ENCODE results near the gene RPTOR. TPM values are rescaled to one million over a fixed set of nuclear protein-coding genes. Genes with fewer than 3 reads are reported as not detected.
A peak's percentile ranks its signal among the peaks of the same experiment; 100 is the strongest.

RPTOR gene
- total and polyA plus RNA-seq, 10 of the 15 experiments (the other 5 are each of a cell fraction or from before 2014, with no cell fraction given), result 0.18 to 32.1 (median 7.8) TPM

DNA sequence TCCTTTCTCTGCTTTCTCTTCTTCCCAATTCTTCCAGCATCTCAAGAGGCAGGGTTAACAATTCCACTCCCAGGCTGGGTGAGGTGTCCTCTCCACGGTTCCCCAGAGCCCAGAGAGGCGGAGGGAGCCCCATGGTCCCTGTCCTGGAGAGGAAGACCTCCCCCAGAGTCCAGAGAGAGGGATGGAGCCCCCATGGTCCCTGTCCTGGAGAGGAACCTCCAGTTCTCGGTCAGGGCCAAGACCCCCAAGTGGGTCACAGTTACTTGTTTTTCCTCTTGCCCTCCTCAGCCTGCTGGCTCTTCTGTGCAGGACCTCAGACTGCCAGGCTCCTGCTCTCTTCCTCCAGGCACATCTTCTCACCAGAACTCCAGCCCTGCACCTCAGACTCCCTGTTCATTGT is 135.2 kb downstream of the RPTOR start:
- CTCF ChIA-PET, result interaction anchor here (0.8 kb wide), 1 partner anchor 31 kb away, joined by 4 read pairs; no protein-coding TSS in a partner anchor
- Histone ChIP-seq H3K79me2 (ENCODE audit: control insufficient read depth, insufficient read depth, low read length) (peaks cover 4% of the 10 kb centered on the region), H3K36me3 (ENCODE audit: control insufficient read depth in 2 of 2, insufficient read depth in 2 of 2, low read length in 1 of 2) (peaks cover 1 to 7% of the 10 kb centered on the region in 2 experiments; a peak in 3 of 4 replicates), H3K9ac (ENCODE audit: control insufficient read depth, insufficient read depth, low read length) (no peak overlapping the region; the same call in 1 of the 2 replicates), H3K4me2 (ENCODE audit: control insufficient read depth, insufficient read depth) (no peak overlapping the region; the same call in 1 of the 2 replicates), H4K20me1 (ENCODE audit: control insufficient read depth, insufficient read depth) (no peaks in the 10 kb centered on the region), H2AFZ (ENCODE audit: control insufficient read depth, low read depth, low read length) (no peak overlapping the region), H3K4me1 (ENCODE audit: control insufficient read depth, insufficient read depth, low read length) (peaks cover 3% of the 10 kb centered on the region; the same call in 1 of the 2 replicates), H3K27me3 (replicated peaks in 1 of 2; ENCODE audit: control insufficient read depth in 2 of 2, insufficient read depth in 2 of 2, low read length in 1 of 2) (no peaks in the 10 kb centered on the region), H3K9me3 (replicated peaks; ENCODE audit: control insufficient read depth, insufficient read depth, low read length) (no peaks in the 10 kb centered on the region), H3K27ac (ENCODE audit: control insufficient read depth, insufficient read depth) (peak overlapping the region; percentile 46), H3K4me3 (no peak overlapping the region)
- SMC1A ChIA-PET (ENCODE audit: uncharacterized antibody, unreplicated experiment), result interaction anchor here (0.6 to 1.0 kb wide), 2 partner anchors 9 to 54 kb away, joined by 3 read pairs; no protein-coding TSS in a partner anchor
- DNase-seq (ENCODE audit: low read depth, low spot score) (no peak), ATAC-seq (no peak), FAIRE-seq (no peak)
- intact Hi-C loops (cut with micrococcal nuclease; ENCODE audit: unreplicated experiment), result no loop called here
- POLR2A ChIA-PET, result no interaction called here
- RAD21 ChIA-PET (ENCODE audit: unreplicated experiment), result no interaction called here
- in situ Hi-C loops (cut with MboI), result no loop called here
- TF ChIP-seq SP1 (IDR thresholded peaks at IDR 0.05; ENCODE audit: low read depth, low read length), result no peak
- no peak for TF ChIP-seq ZNF384 (IDR thresholded peaks at IDR 0.05; ENCODE audit: borderline replicate concordance, low read depth, low read length)
- TF ChIP-seq PAX5 (IDR thresholded peaks at IDR 0.05; ENCODE audit: borderline replicate concordance, low read depth, low read length), result no peak
- no peak for TF ChIP-seq CREM (IDR thresholded peaks at IDR 0.05; ENCODE audit: low read depth)
- TF ChIP-seq, protein P1, sequence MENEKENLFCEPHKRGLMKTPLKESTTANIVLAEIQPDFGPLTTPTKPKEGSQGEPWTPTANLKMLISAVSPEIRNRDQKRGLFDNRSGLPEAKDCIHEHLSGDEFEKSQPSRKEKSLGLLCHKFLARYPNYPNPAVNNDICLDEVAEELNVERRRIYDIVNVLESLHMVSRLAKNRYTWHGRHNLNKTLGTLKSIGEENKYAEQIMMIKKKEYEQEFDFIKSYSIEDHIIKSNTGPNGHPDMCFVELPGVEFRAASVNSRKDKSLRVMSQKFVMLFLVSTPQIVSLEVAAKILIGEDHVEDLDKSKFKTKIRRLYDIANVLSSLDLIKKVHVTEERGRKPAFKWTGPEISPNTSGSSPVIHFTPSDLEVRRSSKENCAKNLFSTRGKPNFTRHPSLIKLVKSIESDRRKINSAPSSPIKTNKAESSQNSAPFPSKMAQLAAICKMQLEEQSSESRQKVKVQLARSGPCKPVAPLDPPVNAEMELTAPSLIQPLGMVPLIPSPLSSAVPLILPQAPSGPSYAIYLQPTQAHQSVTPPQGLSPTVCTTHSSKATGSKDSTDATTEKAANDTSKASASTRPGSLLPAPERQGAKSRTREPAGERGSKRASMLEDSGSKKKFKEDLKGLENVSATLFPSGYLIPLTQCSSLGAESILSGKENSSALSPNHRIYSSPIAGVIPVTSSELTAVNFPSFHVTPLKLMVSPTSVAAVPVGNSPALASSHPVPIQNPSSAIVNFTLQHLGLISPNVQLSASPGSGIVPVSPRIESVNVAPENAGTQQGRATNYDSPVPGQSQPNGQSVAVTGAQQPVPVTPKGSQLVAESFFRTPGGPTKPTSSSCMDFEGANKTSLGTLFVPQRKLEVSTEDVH (IDR thresholded peaks at IDR 0.05; ENCODE audit: low read depth, partially characterized antibody), result no peak
- no peak for TF ChIP-seq GATAD2B (conservative IDR thresholded peaks at IDR 0.05; ENCODE audit: low read depth)
- no peak for TF ChIP-seq LARP7 (IDR thresholded peaks at IDR 0.05)
- TF ChIP-seq POU2F2 (IDR thresholded peaks at IDR 0.05; ENCODE audit: borderline replicate concordance, low read depth, low read length), result no peak
- TF ChIP-seq, protein P2, sequence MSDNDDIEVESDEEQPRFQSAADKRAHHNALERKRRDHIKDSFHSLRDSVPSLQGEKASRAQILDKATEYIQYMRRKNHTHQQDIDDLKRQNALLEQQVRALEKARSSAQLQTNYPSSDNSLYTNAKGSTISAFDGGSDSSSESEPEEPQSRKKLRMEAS (IDR thresholded peaks at IDR 0.05; ENCODE audit: low read depth, low read length), result no peak
- TF ChIP-seq, protein P3, sequence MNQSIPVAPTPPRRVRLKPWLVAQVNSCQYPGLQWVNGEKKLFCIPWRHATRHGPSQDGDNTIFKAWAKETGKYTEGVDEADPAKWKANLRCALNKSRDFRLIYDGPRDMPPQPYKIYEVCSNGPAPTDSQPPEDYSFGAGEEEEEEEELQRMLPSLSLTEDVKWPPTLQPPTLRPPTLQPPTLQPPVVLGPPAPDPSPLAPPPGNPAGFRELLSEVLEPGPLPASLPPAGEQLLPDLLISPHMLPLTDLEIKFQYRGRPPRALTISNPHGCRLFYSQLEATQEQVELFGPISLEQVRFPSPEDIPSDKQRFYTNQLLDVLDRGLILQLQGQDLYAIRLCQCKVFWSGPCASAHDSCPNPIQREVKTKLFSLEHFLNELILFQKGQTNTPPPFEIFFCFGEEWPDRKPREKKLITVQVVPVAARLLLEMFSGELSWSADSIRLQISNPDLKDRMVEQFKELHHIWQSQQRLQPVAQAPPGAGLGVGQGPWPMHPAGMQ (IDR thresholded peaks at IDR 0.05; ENCODE audit: borderline replicate concordance), result no peak
- no peak for TF ChIP-seq SREBF2 (IDR thresholded peaks at IDR 0.05; ENCODE audit: low read length)
- TF ChIP-seq PML (IDR thresholded peaks at IDR 0.05; ENCODE audit: low read length), result no peak
- TF ChIP-seq KLF5 (IDR thresholded peaks at IDR 0.05; ENCODE audit: partially characterized antibody), result no peak
- TF ChIP-seq, protein P4, sequence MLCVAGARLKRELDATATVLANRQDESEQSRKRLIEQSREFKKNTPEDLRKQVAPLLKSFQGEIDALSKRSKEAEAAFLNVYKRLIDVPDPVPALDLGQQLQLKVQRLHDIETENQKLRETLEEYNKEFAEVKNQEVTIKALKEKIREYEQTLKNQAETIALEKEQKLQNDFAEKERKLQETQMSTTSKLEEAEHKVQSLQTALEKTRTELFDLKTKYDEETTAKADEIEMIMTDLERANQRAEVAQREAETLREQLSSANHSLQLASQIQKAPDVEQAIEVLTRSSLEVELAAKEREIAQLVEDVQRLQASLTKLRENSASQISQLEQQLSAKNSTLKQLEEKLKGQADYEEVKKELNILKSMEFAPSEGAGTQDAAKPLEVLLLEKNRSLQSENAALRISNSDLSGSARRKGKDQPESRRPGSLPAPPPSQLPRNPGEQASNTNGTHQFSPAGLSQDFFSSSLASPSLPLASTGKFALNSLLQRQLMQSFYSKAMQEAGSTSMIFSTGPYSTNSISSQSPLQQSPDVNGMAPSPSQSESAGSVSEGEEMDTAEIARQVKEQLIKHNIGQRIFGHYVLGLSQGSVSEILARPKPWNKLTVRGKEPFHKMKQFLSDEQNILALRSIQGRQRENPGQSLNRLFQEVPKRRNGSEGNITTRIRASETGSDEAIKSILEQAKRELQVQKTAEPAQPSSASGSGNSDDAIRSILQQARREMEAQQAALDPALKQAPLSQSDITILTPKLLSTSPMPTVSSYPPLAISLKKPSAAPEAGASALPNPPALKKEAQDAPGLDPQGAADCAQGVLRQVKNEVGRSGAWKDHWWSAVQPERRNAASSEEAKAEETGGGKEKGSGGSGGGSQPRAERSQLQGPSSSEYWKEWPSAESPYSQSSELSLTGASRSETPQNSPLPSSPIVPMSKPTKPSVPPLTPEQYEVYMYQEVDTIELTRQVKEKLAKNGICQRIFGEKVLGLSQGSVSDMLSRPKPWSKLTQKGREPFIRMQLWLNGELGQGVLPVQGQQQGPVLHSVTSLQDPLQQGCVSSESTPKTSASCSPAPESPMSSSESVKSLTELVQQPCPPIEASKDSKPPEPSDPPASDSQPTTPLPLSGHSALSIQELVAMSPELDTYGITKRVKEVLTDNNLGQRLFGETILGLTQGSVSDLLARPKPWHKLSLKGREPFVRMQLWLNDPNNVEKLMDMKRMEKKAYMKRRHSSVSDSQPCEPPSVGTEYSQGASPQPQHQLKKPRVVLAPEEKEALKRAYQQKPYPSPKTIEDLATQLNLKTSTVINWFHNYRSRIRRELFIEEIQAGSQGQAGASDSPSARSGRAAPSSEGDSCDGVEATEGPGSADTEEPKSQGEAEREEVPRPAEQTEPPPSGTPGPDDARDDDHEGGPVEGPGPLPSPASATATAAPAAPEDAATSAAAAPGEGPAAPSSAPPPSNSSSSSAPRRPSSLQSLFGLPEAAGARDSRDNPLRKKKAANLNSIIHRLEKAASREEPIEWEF (IDR thresholded peaks at IDR 0.05; ENCODE audit: insufficient replicate concordance, low read depth, low read length), result no peak
- 97% methylated on average over 3 of the region's 3 CpGs for WGBS (ENCODE audit: insufficient coverage, insufficient replicate concordance, low lambda C conversion rate, missing lambda C conversion rate)
- no TSS peak for BruUV-seq (replicated peaks)
